NCI-H774 (cell line): ENCODE measurements around the gene SCGB3A1.

Experiments
- DNase-seq: peaks from one replicate; lab custom pipeline; 2025; lab: John Stamatoyannopoulos, UW

SCGB3A1 gene

DNA sequence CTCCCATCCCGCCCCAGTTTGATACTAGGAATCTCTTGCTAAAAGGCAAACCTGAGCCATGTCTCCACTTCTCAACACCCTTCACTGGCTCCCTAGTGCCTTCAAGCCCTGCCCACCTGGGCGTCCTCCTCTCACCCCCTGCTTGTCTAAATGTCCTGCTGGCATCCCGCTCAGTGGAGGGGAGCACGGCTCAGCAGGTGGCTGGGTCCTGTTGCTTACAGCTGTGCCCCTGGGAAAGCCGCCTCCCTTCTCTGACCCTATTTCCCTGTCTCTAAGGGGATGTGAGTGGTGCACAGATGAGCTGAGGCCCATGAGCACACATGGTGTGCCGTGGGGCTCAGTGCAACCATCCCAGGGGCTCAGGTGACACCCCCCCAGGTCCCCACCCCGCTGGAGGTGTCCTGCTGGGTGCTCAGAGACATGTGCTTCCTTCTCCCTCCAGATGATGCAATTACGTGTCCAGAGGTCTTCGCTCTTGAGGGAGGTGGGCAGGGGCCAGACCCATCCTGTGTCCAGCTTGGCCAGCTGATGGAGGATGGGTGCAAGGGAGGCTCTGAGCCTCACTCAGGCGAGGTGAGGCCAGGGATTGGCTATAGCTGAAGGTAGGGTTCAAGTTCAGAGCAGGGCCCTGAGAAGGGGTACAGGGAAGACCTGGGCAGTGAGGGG is 34.0 kb upstream of the SCGB3A1 start:
- no peak for DNase-seq

DNA sequence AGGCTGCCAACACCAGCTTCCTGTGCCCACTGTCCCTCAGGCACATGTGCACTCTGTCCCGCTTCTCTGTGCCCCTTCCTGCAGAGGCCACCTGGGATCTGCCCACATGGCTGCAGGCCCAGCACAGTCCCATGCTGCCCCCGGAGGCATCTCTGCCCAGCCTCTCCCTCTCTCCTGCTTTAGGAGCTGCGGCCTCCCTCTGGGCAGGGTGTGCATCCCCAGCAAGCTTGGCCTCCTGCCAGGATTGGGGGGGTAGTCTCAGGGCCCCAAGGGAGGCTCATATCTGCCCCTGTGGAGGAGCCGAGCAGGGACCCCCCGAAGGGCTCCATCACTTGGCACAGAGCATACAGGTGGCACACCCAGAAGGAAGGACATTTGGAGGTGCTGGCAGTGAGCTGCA is 33.3 kb upstream of the SCGB3A1 start:
- no peak for DNase-seq

DNA sequence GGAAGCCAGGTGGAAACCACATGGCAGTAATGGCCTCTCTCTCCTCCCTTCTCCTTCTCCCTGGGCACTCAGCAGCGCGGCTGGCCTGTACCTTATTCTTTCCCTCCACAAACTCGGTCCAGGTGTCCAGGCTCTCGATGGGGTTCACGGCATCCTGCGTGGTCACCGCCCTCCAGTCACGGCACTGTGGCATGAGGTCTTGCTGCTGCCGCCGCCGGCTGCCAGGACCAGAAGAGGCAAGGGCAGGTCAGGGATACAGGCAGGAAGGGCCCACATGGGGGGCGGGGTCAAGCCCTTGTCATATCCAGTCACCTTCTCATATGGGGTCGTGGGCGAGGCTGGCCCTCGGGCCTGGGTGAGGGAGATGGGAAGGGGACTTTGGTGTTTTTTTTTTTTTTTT is 32.5 kb upstream of the SCGB3A1 start:
- DNase-seq = no peak

DNA sequence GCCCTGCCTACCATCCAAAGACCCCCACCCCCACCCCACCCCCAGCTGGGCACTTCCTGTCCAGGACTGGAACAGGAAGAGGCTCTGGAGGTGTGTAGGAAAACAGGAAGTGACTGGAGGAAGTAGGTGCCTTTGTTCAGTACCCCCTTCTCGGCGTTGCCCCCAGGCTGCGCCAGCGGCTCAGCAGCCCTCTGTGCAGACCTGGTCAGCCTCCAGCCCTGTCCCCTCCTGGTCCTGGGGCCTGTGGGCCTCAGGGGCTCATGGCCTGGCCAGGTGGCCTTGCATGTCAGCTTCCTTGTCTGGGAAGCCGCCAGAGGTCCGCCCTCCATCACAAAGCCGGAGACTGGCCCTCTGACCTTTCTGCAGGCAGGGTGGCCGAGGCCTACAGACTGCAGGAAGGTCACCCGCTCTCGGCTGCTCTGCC is 32.1 kb upstream of the SCGB3A1 start:
- no peak for DNase-seq

DNA sequence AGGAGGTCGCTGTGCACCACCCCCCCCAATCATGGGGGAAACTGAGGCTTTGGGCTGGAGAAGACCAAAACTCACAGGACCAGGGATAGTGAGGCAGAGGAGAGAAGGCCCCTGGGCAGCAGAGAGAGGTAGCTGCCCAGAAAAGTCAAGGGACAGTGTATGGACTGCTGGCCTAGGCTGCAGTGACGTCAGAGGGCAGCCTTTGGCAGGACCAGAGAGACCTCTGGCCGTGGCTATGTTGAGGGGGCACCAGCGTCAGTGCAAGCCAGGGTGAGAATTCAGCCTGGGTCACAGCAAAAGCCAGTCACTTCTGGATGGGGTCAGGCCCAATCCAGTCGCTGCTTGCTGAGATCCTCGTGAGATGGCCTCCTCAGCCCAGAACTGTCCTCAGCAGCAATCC is 31.6 kb upstream of the SCGB3A1 start:
- no peak for DNase-seq

DNA sequence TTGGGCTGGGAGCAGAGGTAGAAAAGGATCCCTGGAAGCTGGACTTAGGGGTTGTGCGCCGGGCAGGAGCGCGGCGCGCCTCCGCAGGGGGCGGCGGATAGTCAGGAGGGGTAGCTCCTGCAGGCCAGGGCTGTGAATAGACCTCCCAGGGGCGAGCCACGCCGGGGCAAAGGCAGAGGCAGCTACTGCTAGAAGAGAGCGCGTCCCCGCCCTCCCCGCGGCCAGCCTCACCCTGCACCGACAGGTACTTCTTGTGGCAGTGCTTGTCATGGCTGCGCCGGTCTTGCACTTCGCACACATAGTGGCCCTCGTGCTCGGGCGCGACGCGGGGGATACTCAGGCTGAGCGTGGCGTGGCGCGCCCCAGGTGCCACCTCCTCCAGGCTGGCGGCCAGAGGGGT is 30.0 kb upstream of the SCGB3A1 start:
- no peak for DNase-seq

DNA sequence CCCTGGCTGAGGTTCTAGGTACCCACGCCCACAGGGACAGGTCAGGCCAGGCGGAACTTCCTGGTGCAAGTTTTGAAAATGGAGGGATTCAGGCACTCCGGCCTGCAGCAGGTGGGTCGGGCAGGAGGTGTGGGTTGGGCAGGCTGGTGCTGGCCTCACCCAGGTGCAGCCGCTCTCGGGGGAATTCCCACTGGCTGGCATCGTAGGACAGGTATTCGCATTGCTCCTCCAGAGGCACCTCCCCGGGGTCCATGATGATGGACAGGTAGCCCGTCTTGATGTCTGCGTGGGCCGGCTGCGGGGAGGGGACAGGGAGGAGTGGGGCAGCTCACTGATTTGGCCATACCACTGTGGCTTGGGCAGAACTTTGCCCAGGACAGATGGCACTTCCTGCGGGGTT is 28.7 kb upstream of the SCGB3A1 start:
- DNase-seq = no peak

DNA sequence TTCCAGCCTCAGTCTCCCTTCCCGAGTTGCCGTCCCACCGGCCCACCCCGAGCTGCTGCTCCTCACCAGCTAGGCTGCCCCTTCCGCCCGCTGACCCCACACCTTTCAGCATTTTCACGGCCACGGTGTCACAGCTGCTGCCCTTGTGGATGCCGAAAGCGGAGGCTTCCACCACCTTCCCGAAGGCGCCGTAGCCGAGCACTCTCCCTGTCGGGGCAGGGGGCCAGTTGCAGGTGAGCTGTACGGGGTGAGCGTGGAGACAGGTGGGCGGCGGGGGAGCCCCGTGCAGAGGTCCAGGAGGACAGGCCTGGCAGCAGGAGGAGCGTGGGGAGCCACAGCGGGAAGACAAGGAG is 28.2 kb upstream of the SCGB3A1 start:
- DNase-seq = no peak

DNA sequence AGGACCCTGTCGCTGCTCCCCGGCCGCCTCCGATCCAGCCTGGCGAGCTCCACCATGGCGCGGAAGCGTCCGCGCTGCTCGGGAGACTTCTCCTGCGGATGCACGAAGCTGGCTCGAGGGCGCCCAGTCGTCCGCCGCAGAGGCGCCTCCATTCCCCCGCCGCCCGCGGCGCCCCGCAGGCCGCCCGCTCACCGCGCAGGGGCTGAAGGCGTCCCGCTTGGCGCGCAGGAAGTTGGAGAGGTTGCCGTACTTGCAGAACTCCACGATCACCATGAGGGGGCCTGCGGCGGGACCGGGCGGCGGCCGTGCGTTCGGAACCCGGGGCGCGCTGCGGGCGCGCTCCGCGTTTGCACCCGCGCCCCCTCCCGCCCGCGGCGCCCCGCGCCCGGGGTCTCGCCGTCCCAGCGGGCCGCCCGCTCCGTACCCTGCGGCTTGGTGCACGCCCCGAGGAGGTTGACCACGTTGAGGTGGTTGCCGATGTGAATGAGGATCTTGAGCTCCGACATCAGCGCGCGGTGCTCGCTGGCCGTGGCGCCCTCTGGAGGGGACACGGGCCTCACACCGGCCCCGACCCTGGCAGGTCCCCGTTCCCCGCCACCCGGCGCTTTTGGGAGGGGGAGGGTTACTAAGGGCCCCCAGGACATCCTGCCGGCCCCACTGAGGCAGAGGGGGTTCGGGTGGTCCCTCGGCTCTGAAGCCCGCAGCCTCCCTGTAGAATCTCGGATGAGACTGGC is 27.7 kb upstream of the SCGB3A1 start:
- DNase-seq = no peak

DNA sequence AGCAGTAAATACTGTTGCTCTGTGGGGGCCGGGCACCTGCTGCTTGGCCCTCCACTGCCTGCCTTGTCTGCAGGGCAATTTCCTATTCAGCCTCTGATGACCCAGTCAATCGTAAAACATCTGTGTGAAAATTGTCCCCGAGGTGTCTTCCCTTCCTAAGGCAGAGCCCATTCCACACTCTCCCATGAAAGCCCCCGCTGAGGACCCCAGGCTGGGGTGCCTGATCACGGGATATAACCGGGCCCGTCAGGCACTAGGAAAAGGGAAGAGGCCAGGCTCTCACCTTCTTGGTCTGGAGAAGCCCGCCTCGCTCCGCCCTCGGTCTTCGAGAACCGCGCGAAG is 27.2 kb upstream of the SCGB3A1 start:
- no peak for DNase-seq

DNA sequence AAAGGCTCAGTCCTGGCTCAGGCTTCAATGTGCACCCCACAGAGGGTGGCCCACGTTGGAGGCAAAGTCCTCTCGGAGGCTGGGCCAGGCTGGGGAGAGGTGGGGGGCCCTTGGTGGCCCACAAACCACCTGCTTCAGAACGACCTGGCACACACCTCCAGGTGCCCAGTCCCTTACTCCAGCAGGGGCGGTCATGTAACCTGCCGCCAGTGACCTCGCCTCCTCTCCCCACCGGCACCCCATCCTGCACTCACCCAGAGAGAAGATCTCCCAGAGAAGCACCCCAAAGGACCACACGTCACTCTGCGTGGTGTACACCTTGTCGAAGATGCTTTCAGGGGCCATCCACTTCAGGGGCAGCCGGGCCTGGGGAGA is 22.5 kb upstream of the SCGB3A1 start:
- no peak for DNase-seq

DNA sequence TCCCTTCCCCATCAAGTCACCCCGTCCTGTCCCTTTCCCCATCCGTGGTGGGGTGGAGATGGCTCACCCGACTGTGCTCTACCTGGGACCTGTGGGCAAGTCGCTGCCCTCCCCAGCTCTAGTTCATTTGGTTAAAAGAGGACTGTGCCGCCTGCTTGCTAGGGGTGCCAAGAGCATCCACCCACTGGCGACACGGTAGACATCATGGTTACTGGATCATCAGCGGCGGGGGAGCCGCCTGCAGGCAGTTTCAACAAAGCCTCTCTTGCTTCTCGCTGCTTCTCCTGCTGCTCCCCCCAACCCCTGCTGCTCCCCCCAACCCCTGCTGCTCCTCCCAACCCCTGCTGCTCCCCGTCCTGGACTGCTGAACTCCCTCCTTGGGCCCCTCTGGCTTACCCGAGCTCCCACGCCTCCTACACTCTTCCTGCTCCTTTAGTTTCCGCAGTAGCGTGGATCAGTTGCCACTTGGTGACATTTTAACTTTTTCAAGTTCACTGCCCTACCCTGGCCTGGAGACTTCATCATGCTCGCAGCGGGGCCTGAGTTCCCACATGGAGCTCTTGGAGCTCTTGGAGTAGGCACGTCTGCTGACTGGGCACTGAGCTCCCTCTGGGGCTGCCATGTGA is 22.0 kb upstream of the SCGB3A1 start:
- no peak for DNase-seq

DNA sequence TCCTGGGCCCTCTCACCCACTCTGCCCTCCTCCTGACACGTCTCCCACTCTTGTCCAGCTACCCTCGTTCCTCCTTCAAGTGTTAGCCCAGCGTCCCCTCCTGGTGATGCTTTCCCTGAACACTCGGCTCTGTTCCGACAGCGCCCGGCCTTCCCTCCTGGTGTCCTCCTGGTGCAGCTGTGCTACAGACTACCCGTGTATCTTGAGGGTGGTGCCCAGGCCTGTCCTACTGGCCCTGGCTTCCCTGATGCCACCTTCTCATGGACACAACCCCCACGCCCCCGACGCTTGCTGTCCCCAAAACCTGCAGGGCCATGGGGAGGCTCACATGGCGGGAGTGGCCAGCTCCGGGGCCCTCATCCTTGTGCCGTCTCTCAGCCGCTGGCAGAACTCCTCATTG is 21.4 kb upstream of the SCGB3A1 start:
- DNase-seq = no peak

DNA sequence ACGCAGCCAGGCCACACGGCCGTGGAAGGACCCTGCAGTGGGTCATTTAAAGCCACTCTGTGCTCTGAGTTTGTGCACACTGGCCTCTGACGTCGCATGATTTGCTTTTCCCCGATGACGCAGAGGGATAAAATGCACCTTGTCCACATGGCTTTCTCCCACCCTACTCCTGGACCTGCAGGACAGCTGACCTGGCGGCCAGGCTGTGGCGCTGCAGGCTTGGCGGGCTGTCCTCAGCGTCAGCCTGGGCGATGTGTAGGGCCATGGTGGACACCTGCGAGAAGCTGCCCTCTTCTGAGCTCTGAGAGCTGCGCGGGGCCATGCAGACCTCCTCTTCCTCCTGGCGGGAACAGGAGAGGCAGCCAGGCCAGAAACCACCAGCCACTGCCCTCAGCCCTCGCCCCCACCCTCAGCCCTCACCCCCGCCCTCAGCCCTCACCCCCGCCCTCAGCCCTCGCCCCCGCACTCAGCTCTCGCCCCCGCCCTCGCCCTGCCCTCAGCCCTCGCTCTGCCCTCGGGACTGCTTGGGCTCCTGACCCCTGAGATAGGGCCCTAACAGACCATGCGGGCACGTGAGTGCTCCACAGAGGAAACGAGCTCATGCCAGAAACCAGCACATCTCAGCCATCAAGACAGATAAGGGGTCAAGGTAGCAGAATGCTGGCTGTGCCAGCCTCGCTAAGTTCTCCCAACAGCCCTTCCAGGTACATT is 20.0 kb upstream of the SCGB3A1 start:
- peak; percentile 43 for DNase-seq

DNA sequence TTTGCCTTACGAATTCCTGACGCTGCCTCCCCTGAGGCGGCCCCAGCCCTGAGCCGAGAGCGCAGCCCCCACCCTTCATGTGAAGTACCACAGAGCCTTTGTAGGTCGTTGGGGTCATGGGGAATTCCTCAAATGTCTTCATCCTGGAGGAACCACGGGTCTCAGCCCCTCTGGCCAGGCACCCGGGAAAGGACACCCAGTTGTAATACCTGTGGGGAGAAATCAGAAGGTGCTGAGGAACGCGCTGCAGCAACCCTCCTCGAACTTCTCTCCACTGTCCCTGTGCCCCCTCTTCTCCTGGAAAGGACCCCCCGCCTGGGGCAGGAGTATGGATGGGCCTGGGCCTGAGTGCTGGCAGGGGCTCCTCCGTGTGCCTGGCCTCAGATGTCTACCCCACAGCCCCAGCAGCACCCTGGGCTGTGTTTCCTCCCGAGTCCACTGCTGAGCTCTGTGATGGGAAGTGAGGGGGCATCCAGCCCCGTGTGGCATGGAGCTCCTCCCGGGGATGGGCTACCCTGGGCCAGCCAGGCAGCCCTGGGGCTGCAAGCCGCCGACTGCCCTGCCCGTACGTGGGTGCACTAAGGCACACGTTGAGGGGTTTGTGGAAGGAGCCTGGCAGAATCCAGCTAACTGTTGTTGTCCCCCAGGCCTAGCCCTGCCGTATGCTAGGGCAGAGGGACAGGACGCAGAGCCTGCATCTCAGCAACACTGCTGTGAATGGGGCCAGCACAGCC is 18.7 kb upstream of the SCGB3A1 start:
- no peak for DNase-seq

DNA sequence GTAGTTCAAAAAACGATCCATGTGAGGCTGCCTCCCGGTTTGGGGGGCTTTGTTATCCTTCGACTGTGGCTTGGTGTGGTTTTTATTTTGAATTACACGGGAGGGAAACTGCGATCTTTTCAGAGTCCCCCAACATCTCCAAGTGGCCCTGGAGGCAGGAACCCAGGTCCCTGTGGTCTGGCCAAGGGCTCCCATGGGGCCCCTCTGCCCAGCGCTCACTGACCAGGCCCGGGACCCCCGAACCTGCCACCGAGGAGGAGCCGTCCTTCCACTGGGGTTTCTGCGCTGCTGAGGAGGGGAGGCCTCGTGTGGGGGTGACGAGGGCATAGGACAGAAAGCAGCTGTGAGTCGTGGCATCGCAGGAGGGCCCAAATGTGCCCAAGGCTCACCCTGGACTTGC is 18.1 kb upstream of the SCGB3A1 start:
- no peak for DNase-seq

DNA sequence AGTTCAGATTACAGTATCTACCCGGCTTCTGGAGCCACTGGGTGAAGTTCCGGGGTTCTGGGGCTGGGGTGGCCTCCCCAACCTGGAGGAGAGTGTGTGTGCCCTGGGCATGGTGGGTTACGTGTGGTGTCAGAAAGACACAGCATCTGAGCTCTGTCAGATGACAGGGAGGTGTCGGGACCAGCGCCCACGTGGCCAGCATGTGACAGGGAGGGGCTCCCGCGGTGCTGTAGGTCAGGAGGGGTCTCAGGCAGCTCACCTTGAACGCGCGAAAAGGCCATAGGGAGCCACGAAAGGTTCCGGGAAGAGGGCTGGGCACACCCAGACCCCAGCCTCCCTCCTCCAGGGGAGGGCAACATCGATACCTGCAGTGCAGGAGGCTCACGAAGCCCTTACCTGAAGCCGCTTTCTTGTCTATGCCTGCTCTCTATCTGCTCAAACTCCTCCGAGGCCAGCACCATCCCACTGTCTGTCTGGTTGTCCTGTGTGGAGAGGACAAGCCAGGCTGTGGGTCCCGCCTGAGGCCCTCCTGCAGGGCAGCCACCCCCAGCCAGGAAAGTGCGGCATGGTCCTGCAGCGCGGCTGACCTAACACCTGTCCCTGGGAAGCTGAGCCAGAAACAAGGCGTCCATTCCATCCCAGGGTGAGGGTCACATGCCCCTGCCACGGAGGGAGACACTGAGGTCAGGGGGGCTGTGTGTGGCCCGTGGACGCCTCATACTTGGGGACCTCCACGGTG is 17.4 kb upstream of the SCGB3A1 start:
- no peak for DNase-seq

DNA sequence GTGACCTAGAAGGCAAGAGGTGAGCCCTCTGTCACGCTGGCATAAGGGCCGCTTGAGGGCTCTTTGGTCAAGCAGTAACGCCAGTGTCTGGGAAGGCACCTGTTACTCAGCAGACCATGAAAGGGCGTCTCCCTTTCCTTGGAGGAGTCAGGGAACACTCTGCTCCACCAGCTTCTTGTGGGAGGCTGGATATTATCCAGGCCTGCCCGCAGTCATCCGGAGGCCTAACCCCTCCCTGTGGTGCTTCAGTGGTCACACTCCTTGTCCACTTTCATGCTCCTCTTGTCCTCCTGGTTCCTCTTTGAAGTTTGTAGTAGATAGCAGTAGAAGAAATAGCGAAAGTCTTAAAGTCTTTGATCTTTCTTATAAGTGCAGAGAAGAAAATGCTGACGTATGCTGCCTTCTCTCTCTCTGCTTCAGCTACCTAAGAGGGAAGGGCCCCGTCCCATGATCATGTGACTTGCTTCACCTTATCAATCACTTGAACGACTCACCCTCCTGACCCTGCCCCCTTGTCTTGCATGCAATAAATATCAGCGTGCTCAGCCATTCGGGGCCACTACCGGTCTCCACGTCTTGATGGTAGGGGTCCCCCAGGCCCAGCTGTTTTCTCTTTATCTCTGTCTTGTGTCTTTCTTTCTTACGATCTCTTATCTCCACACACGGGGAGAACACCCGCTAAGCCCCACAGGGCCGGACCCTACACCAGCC is 16.7 kb upstream of the SCGB3A1 start:
- no peak for DNase-seq

DNA sequence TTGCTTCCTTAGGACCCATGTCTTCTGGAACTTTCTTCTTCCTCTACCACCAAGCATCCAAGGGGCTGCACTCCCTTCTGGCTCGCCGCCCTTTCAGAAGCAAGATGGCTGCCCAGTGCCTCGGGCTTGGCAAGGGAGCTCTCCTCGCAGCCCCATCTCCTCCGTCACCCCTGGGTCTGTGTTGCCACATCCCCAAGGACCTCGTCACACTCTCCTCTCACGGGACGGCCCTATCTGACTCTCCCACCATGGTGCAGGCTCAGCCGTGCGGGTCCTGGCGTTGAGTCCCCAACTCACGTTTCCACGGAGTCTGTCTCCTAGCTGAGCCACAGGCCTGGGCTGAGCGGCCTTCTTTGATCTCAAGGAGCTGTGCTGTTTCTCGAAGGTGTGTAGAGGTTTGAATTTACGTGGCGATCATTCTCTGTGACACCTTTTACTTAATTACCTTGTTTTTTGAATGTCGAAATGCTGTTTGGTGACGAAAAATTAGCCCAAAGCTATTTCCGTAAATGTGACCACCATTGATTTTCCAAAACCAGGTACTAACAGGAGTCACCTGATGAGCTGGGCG is 15.0 kb upstream of the SCGB3A1 start:
- DNase-seq = no peak

DNA sequence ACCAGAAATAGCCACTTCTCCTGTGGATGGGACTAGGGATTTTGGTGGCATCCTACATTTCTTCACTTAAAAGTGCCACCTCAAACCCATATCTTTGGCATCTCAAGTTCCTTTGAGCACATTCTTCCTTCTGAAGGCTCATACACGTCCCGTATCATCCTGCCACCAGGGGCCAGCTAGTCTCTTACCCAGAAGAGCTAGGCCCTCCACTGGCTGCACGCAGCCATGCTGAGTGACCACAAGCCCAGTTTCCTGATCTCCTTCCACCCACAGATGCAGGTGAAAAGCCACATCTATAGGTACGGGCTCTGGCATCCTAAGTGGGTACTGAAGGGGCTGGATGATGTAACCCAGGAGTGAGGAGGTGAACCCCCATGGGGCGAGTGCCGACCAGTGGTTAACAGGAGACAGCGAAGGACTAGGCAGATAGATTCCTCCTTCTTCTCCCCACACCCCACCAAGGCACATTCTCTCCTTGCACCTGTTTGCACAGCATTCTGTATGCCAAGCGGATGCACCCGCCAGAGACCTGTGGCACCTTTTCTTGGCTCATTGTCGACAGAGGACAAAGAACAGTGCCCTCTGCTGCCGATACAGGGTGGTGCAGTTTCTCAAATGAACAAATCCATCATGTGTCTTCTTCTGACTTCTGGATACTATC is 14.4 kb upstream of the SCGB3A1 start:
- DNase-seq = peak; percentile 17
